H1 (cell line): ENCODE results near the gene CCNB1. TPM values are rescaled to one million over a fixed set of nuclear protein-coding genes. Genes with fewer than 3 reads are reported as not detected.

Experiments
- BACH1 ChIP-seq: IDR thresholded peaks from 2 replicates; pipeline ENCODE4 v1.6.1; 2012; ENCODE audit warnings: low read length, improper control_type of control experiment
- BCL11A ChIP-seq, 2 experiments: IDR thresholded peaks; one replicate each; pipeline ENCODE4 v1.6.1; 2011; ENCODE audit warnings: low read depth in 2 of 2, low read length in 2 of 2, mild to moderate bottlenecking in 2 of 2
- CEBPB ChIP-seq: IDR thresholded peaks from 2 replicates; pipeline ENCODE4 v1.6.1; 2012; ENCODE audit warnings: low read depth, low read length
- CHD1 ChIP-seq: IDR thresholded peaks from 2 replicates; pipeline ENCODE4 v1.6.1; 2012; ENCODE audit warnings: low read depth, low read length, improper control_type of control experiment
- CHD7 ChIP-seq: fragments of 300-600 bp; sonication (generic); IDR thresholded peaks from 2 replicates; pipeline ENCODE4 v1.7.1; 2012; ENCODE audit warnings: low read length, moderate library complexity, mild to moderate bottlenecking, inconsistent platforms; ENCODE audit not compliant: insufficient replicate concordance
- CTBP2 ChIP-seq: IDR thresholded peaks from 2 replicates; pipeline ENCODE4 v1.7.0; 2011; ENCODE audit warnings: borderline replicate concordance, mild to moderate bottlenecking, moderate library complexity, mixed read lengths, low read length; ENCODE audit not compliant: insufficient read depth, insufficient read length
- EGR1 ChIP-seq: IDR thresholded peaks from 2 replicates; pipeline ENCODE4 v1.6.1; 2011; ENCODE audit warnings: low read depth, low read length, borderline replicate concordance
- KDM5A ChIP-seq: fragments of 200-600 bp; IDR thresholded peaks from 2 replicates; pipeline ENCODE4 v1.7.1; 2012; ENCODE audit warnings: mild to moderate bottlenecking, low read length, inconsistent platforms, mixed read lengths
- RAD21 ChIP-seq, 2 experiments: IDR thresholded peaks in 1 of 2; conservative IDR thresholded peaks in 1 of 2; 2 replicates each; pipeline ENCODE4 v1.6.1; 2011; ENCODE audit warnings: low read depth in 2 of 2, low read length in 2 of 2, improper control_type of control experiment in 1 of 2, inconsistent platforms in 1 of 2, mild to moderate bottlenecking in 1 of 2, moderate library complexity in 1 of 2
- SP4 ChIP-seq: IDR thresholded peaks from 2 replicates; pipeline ENCODE4 v1.6.1; 2012; ENCODE audit warnings: low read length, inconsistent platforms
- SUZ12 ChIP-seq: fragments of 200-600 bp; sonication (generic); IDR thresholded peaks from 2 replicates; pipeline ENCODE4 v1.6.1; 2012; ENCODE audit warnings: mild to moderate bottlenecking, inconsistent platforms, low read length, moderate library complexity, mixed read lengths
- polyA plus RNA-seq, 7 experiments: library from polyadenylated mRNA; depleted of rRNA in 3 of 7; stranded (reverse) in 5 of 7; unstranded in 2 of 7; fragments of >200 nt in 5 of 7; fragments of 200-250 nt in 2 of 7; gene quantifications; 1 replicate in 5 of 7; 2 replicates in 1 of 7; 4 replicates in 1 of 7; pipeline versions ENCODE4 v1.2.1 to v1.2.3, GENCODE V29; 2011 to 2013; ENCODE audit warnings: missing spikeins in 2 of 7, mixed read lengths in 2 of 7
- total RNA-seq: library from RNA; stranded (reverse); fragmentation: NEBNext Ultra II Directional; extraction: Animal tissue kit (Norgen Biotek cat#: 25700); gene quantifications from 2 replicates; pipeline ENCODE4 v1.2.1, GENCODE V29; 2021

Gene CCNB1
- total and polyA plus RNA-seq, 2 of the 8 experiments (the other 6 are each of a cell fraction or from before 2014, with no cell fraction given), result 122 to 338 TPM

DNA sequence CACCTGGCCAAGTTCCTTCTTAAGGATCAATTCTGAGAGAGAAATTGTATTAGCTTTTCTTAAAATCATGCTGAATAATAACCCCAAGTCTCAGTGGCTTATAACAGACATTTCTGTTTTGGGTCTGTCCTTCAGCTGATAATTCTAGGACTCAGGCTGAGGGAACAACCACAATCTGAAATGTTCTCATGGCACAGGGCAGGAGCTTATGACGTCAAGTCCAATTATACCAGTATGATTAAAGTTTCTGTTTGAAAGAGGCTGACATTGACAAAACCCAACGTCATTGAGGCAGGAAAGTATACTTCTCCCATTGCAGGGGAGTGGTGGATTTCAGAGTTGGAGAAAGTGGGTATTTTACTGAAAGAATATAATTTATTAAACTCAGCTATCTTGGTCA is 44.2 kb downstream of the CCNB1 start (continued):
- TF ChIP-seq CHD7 (no peak), SP4 (no peak), CTBP2 (no peak), BACH1 (no peak), SUZ12 (no peak), EGR1 (no peak), CHD1 (no peak), KDM5A (no peak), RAD21 (IDR thresholded peaks at IDR 0.05 in 1 of 2, conservative IDR thresholded peaks at IDR 0.05 in 1 of 2; ENCODE audit: low read depth in 2 of 2, low read length in 2 of 2) (no peak), CEBPB (no peak), BCL11A (IDR thresholded peaks at IDR 0.05; ENCODE audit: low read depth in 2 of 2, low read length in 2 of 2) (no peak)
